Activated CD8-positive, alpha-beta memory T cell treated with anti-CD3 and anti-CD28 coated beads, Interleukin-2, amount 50 U/mL, for 24 hours (primary cell): Measurements from ENCODE around the gene NPHP4.

Source experiments
- DNase-seq: peaks from one replicate; pipeline ENCODE4 v3.0.0-alpha.2; 2020; ENCODE audit errors: extremely low read depth

The NPHP4 gene

GRCh38 chr1:5971471-5972197 is 20.6 kb downstream of the NPHP4 start:
- DNase-seq: no peak

- DNase-seq: no peak
Measured at GRCh38 chr1:5970610-5971273, 21.5 kb downstream of the NPHP4 start.

GRCh38 chr1:5969168-5969567 is 23.1 kb downstream of the NPHP4 start:
- no peak for DNase-seq

GRCh38 chr1:5968161-5968736 is 24.0 kb downstream of the NPHP4 start:
- no peak for DNase-seq

- DNase-seq: no peak
Measured at GRCh38 chr1:5967351-5968160, 24.7 kb downstream of the NPHP4 start.

GRCh38 chr1:5966543-5967205 is 25.6 kb downstream of the NPHP4 start:
- no peak for DNase-seq

GRCh38 chr1:5965586-5966131 is 26.6 kb downstream of the NPHP4 start:
- DNase-seq: no peak

- DNase-seq: no peak
Measured at GRCh38 chr1:5962265-5963105, 29.7 kb downstream of the NPHP4 start.

GRCh38 chr1:5961601-5962000 is 30.6 kb downstream of the NPHP4 start:
- DNase-seq: no peak

GRCh38 chr1:5960336-5960735 is 31.9 kb downstream of the NPHP4 start:
- no peak for DNase-seq

GRCh38 chr1:5959667-5960230 is 32.5 kb downstream of the NPHP4 start:
- DNase-seq: no peak

- DNase-seq: no peak
Measured at GRCh38 chr1:5959087-5959486, 33.1 kb downstream of the NPHP4 start.

GRCh38 chr1:5956022-5956830 is 36.0 kb downstream of the NPHP4 start:
- no peak for DNase-seq

GRCh38 chr1:5955479-5955977 is 36.7 kb downstream of the NPHP4 start:
- DNase-seq: no peak

- DNase-seq: no peak
Measured at GRCh38 chr1:5954964-5955363, 37.3 kb downstream of the NPHP4 start.

- DNase-seq: no peak
Measured at GRCh38 chr1:5953386-5953785, 38.8 kb downstream of the NPHP4 start.

GRCh38 chr1:5951846-5952410 is 40.3 kb downstream of the NPHP4 start:
- DNase-seq: no peak

- DNase-seq: no peak
Measured at GRCh38 chr1:5950994-5951785, 41.0 kb downstream of the NPHP4 start.
